IMR-90 (cell line): ENCODE measurements around the gene HNRNPM. TPM values are rescaled to one million over a fixed set of nuclear protein-coding genes. Genes with fewer than 3 reads are reported as not detected.
A peak's percentile ranks its signal among the peaks of the same experiment; 100 is the strongest.
"Not testable (repeated sequence)": the region's sequence is repeated elsewhere in the genome, so short reads cannot be mapped to it uniquely, and the experiment has no call there.

Experiments
- ATAC-seq: fragments of 200-7000 bp; cut with Tn5 transposase; 2 replicates; pipeline ENCODE4 v1.9.1; 2020; ENCODE audit warnings: low read depth, mild to moderate bottlenecking, moderate library complexity
- BruUV-seq: library from RNA; stranded (reverse); fragments of 400-500 nt; replicated peaks from 2 replicates; lab custom pipeline; 2021; lab: Mats Ljungman, UMichigan
- CTCF ChIA-PET: fragments of 300-600 bp; formaldehyde crosslinking; extraction: SDS; loops from one replicate; lab custom pipeline; 2021; ENCODE audit warnings: antibody characterized with exemption; lab: Yijun Ruan, JAX
- POLR2A ChIA-PET: fragments of 300-600 bp; sonication (Branson Sonifier 250); formaldehyde crosslinking; loops from one replicate; lab custom pipeline; 2022; ENCODE audit warnings: antibody characterized with exemption; ENCODE audit not compliant: unreplicated experiment; lab: Charles Lee
- DNase-seq: peaks from one replicate; pipeline ENCODE4 v3.0.0; 2013
- H2AFZ ChIP-seq: replicated peaks from 2 replicates; pipeline ENCODE3; 2013; ENCODE audit warnings: low read length, mild to moderate bottlenecking; ENCODE audit not compliant: poor library complexity
- H2AK5ac ChIP-seq: 2 replicates; pipeline ENCODE4 v1.6.1; 2013; ENCODE audit warnings: low read depth, low read length, inconsistent platforms
- H2AK9ac ChIP-seq: replicated peaks from 2 replicates; pipeline ENCODE3; 2013; ENCODE audit warnings: mild to moderate bottlenecking, low read depth, low read length, moderate library complexity; ENCODE audit not compliant: poor library complexity
- H2BK120ac ChIP-seq: 2 replicates; pipeline ENCODE4 v1.6.1; 2013; ENCODE audit warnings: low read depth, low read length, inconsistent platforms
- H2BK15ac ChIP-seq: 3 replicates; pipeline ENCODE4 v1.6.1; 2013; ENCODE audit warnings: low read depth, low read length, inconsistent platforms
- H2BK20ac ChIP-seq: 2 replicates; pipeline ENCODE4 v1.6.1; 2013; ENCODE audit warnings: low read depth, mild to moderate bottlenecking, inconsistent platforms, low read length, moderate library complexity
- H2BK5ac ChIP-seq: 2 replicates; pipeline ENCODE4 v1.6.1; 2013; ENCODE audit warnings: mild to moderate bottlenecking, low read depth, low read length, inconsistent platforms; ENCODE audit not compliant: poor library complexity, severe bottlenecking
- H3K14ac ChIP-seq: replicated peaks from 2 replicates; pipeline ENCODE4 v1.6.1; 2013; ENCODE audit warnings: low read depth, low read length, inconsistent platforms
- H3K18ac ChIP-seq: 2 replicates; pipeline ENCODE4 v1.6.1; 2013; ENCODE audit warnings: low read depth, low read length, control low read depth
- H3K23ac ChIP-seq: 2 replicates; pipeline ENCODE4 v1.6.1; 2013; ENCODE audit warnings: low read depth, low read length, inconsistent platforms
- H3K27ac ChIP-seq: 2 replicates; pipeline ENCODE4 v1.5.1; 2013; ENCODE audit warnings: mild to moderate bottlenecking, control low read depth, low read length; ENCODE audit not compliant: insufficient read depth
- H3K27me3 ChIP-seq: 2 replicates; pipeline ENCODE4 v1.6.1; 2013; ENCODE audit warnings: low read length; ENCODE audit not compliant: control insufficient read depth, insufficient read depth
- H3K36me3 ChIP-seq: 2 replicates; pipeline ENCODE4 v1.6.1; 2013; ENCODE audit warnings: low read length, mixed read lengths; ENCODE audit not compliant: control insufficient read depth, insufficient read depth
- H3K4ac ChIP-seq: 2 replicates; pipeline ENCODE4 v1.6.1; 2013; ENCODE audit warnings: low read depth, low read length, inconsistent platforms
- H3K4me1 ChIP-seq: 2 replicates; pipeline ENCODE4 v1.6.1; 2013; ENCODE audit warnings: low read length, mixed read lengths; ENCODE audit not compliant: control insufficient read depth, insufficient read depth
- H3K4me2 ChIP-seq: 2 replicates; pipeline ENCODE4 v1.6.1; 2013; ENCODE audit warnings: low read depth, mild to moderate bottlenecking, control low read depth, low read length, moderate library complexity
- H3K4me3 ChIP-seq: 2 replicates; pipeline ENCODE4 v1.5.1; 2013; ENCODE audit warnings: low read depth, mild to moderate bottlenecking, control low read depth, low read length, moderate library complexity; ENCODE audit not compliant: insufficient read depth
- H3K56ac ChIP-seq: 2 replicates; pipeline ENCODE4 v1.6.1; 2013; ENCODE audit warnings: low read length, inconsistent platforms; ENCODE audit not compliant: insufficient read depth; ENCODE audit errors: extremely low read depth
- H3K79me1 ChIP-seq, 2 experiments: 2 replicates each; pipeline ENCODE4 v1.6.1; 2013; ENCODE audit warnings: low read length in 2 of 2, inconsistent platforms in 1 of 2, low read depth in 1 of 2
- H3K9ac ChIP-seq: 2 replicates; pipeline ENCODE4 v1.6.1; 2013; ENCODE audit warnings: low read depth, low read length, control low read depth
- H3K9me1 ChIP-seq: 2 replicates; pipeline ENCODE4 v1.6.1; 2013; ENCODE audit warnings: low read length, inconsistent platforms; ENCODE audit not compliant: insufficient read depth
- H3K9me3 ChIP-seq: 2 replicates; pipeline ENCODE4 v1.6.1; 2013; ENCODE audit warnings: low read length; ENCODE audit not compliant: control insufficient read depth, insufficient read depth
- H4K20me1 ChIP-seq: 2 replicates; pipeline ENCODE4 v1.6.1; 2013; ENCODE audit warnings: low read length, inconsistent platforms; ENCODE audit not compliant: insufficient read depth
- H4K5ac ChIP-seq: 2 replicates; pipeline ENCODE4 v1.6.1; 2013; ENCODE audit warnings: mild to moderate bottlenecking, low read depth, low read length, control low read depth
- H4K8ac ChIP-seq, 2 experiments: 2 replicates each; pipeline ENCODE4 v1.6.1; 2013; ENCODE audit warnings: low read depth in 2 of 2, low read length in 2 of 2, control low read depth in 1 of 2, inconsistent platforms in 1 of 2
- H4K91ac ChIP-seq: 2 replicates; pipeline ENCODE4 v1.6.1; 2013; ENCODE audit warnings: low read depth, low read length, inconsistent platforms; ENCODE audit not compliant: insufficient read depth
- CHD1 ChIP-seq: IDR thresholded peaks from 2 replicates; pipeline ENCODE4 v1.6.1; 2012; ENCODE audit warnings: low read depth, low read length, improper control_type of control experiment
- NFE2L2 ChIP-seq: fragments of 150-350 bp; IDR thresholded peaks from 2 replicates; pipeline ENCODE4 v1.6.1; 2016; ENCODE audit warnings: low read depth, mild to moderate bottlenecking, low read length
- RCOR1 ChIP-seq: IDR thresholded peaks from 2 replicates; pipeline ENCODE4 v1.6.1; 2012; ENCODE audit warnings: mild to moderate bottlenecking, low read length, improper control_type of control experiment; ENCODE audit not compliant: insufficient replicate concordance
- WGBS, 2 experiments: methylation state at CpG; one replicate each; pipeline versions ENCODE4 v1.1.5 to v1.1.7; 2013; ENCODE audit warnings: missing lambda C conversion rate in 2 of 2; ENCODE audit not compliant: insufficient read length in 1 of 2; ENCODE audit errors: extremely low coverage in 2 of 2; 5-methylcytosine and 5-hydroxymethylcytosine counted together
- dilution Hi-C: fragments of 300-500 bp; cut with HindIII; formaldehyde crosslinking; loops from one replicate; pipeline ENCODE4 v1.14.3; 2018; ENCODE audit warnings: low sequenced_read_pairs; ENCODE audit not compliant: unreplicated experiment
- in situ Hi-C: fragments of 300-500 bp; cut with MboI; formaldehyde crosslinking; loops from 3 replicates; pipeline ENCODE4 v1.14.3; 2019; ENCODE audit warnings: low sequenced_read_pairs, inconsistent platforms, mixed read lengths
- intact Hi-C: fragments of 100-400 bp; cut with micrococcal nuclease; formaldehyde crosslinking; loops from 2 replicates; pipeline ENCODE4 v1.10.0; 2022
- polyA plus RNA-seq, 3 experiments: library from polyadenylated mRNA; depleted of rRNA; stranded (reverse); fragments of >200 nt; gene quantifications; 2 replicates each; pipeline ENCODE4 v1.2.3, GENCODE V29; 2012; ENCODE audit warnings: low replicate concordance in 1 of 3
- total RNA-seq: library from RNA; depleted of rRNA; stranded (reverse); fragments of >200 nt; gene quantifications from 2 replicates; pipeline ENCODE4 v1.2.3, GENCODE V29; 2012

HNRNPM gene
- total and polyA plus RNA-seq, 2 of the 4 experiments (the other 2 are of a cell fraction), result 75.6 to 197 TPM

DNA sequence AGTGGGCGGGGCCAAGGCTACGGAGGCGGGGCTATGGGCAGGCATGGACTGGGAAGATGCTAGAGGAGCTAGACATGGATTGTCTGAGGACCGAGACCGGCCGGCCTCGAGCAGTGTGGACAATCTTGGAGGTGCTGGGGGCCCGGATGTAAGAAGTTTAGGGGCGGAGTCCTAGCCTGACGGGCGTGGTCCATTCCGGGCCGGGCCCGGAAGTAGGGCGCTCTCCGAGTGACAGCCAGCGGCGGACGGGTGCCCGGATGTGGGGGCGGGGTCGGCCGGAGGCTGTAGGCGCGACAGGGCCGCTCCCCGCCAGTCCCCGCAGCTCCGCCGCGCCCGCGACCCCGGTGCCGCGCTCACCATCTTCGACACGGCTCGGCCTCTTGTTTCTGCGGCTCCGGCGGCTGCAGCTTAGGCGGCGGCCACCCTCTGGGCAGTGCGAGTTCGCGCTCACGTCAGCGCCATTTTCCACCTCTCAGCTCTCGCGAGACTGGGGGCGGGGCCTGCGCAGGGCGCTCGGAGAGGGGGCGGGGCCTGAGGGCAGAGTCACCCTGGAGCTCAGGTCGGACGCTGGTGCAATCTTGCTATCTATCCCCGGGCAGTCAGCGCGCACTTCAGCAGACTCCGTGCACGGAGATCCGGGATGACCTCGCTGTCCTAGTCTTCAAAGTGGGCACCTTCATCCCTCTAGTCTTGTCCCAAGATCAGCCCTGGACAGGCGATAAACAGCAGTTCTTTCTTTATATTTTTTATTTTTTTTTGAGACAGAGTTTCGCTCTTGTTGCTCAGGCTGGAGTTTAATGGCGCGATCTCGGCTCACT is 69.1 kb downstream of the HNRNPM start, which contains the start of gene ZNF414 (continued):
- TF ChIP-seq CHD1, result no peak
- no peak for TF ChIP-seq RCOR1
- no peak for TF ChIP-seq NFE2L2

DNA sequence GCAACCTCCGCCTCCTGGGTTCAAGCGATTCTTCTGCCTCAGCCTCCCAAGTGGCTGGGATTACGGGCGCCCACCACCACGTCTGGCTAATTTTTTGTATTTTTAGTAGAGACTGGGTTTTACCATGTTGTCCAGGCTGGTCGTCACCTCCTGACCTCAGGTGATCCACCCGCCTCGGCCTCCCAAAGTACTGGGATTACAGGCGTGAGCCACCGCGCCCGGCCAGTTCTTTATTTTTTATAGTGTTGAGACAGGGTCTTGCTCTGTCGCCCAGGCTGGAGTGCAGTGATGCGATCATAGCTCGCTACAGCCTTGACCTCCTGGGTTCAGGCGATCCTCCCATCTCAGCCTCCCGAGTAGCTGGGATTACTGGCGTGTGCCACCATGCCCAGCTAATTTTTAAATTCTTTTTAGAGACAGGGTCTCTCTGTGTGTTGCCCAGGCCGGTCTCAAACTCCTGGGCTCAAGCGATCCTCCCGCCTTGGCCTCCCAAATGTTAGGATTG is 69.8 kb downstream of the HNRNPM start:
- DNase-seq, H3K56ac ChIP-seq, H2BK20ac ChIP-seq, intact Hi-C loops, H3K27me3 ChIP-seq, CTCF ChIA-PET, H3K23ac ChIP-seq, H3K4me2 ChIP-seq, H3K14ac ChIP-seq, in situ Hi-C loops, H3K36me3 ChIP-seq, H3K4me3 ChIP-seq, H3K18ac ChIP-seq, H3K9me3 ChIP-seq, H4K20me1 ChIP-seq, ATAC-seq, dilution Hi-C loops, H2AK9ac ChIP-seq, BruUV-seq, H2BK15ac ChIP-seq, H2AFZ ChIP-seq: not testable (repeated sequence)
- Histone ChIP-seq H3K4ac (peak overlapping the region; percentile 94; the same call in 1 of the 2 replicates), H4K8ac (peak overlapping the region; percentile 72 to 99), H2BK120ac (0 out of 2 replicates have a peak overlapping the region, but pooled peaks have one; percentile 53), H2AK5ac (peak overlapping the region; percentile 56), H3K9ac (peak overlapping the region; percentile 76; the same call in 1 of the 2 replicates), H2BK5ac (peak overlapping the region; percentile 83), H4K5ac (peak overlapping the region; percentile 13; the same call in 1 of the 2 replicates), H3K9me1 (peaks cover 10% of the 10 kb centered on the region), H3K79me1 (peaks cover 6 to 17% of the 10 kb centered on the region in 2 experiments; a peak in 3 of 4 replicates), H4K91ac (peak overlapping the region; percentile 73; the same call in 1 of the 2 replicates), H3K4me1 (peaks cover 11% of the 10 kb centered on the region), H3K27ac (peak overlapping the region; percentile 65; the same call in 1 of the 2 replicates)
- 83% methylated on average over 6 of the region's 21 CpGs; no CpG with 5 or more reads in 1 of the 2 experiments for WGBS, 2 experiments
- POLR2A ChIA-PET, result interaction anchor here (1.5 kb wide), 1 partner anchor 10 kb away, joined by 8 read pairs; no protein-coding TSS in a partner anchor
